ENCODE measurements around the gene HSH2D. TPM values are rescaled to one million over a fixed set of nuclear protein-coding genes. Genes with fewer than 3 reads are reported as not detected.

Gene HSH2D
- total RNA-seq, 1 donor from 2014 or later = not detected

Other genes starting within 250 kb of the HSH2D start
- gene CYP4F2, start 245.6 kb upstream of the HSH2D start, total RNA-seq = not detected in 2 replicates
- gene CYP4F11, start 209.2 kb upstream of the HSH2D start, total RNA-seq = not detected in 2 replicates
- gene OR10H4, start 194.7 kb upstream of the HSH2D start, total RNA-seq = not detected in 2 replicates
- 424 and 463 TPM in 2 replicates for gene TPM4, start 67.2 kb upstream of the HSH2D start, total RNA-seq
- gene RAB8A, start 31.8 kb upstream of the HSH2D start, total RNA-seq = 104 and 107 TPM in 2 replicates
- gene CIB3, start 29.8 kb downstream of the HSH2D start, total RNA-seq = not detected in 2 replicates
- 86.5 and 102 TPM in 2 replicates for gene FAM32A, start 41.7 kb downstream of the HSH2D start, total RNA-seq
- 43.9 and 71.2 TPM in 2 replicates for gene AP1M1, start 54.2 kb downstream of the HSH2D start, total RNA-seq
- 2.4 and 2.8 TPM in 2 replicates for gene KLF2, start 181.1 kb downstream of the HSH2D start, total RNA-seq